DND-41 (cell line): Measurements from ENCODE around the gene PDE1C.
"Not testable (repeated sequence)": the region's sequence is repeated elsewhere in the genome, so short reads cannot be mapped to it uniquely, and the experiment has no call there.

ENCODE experiments used
- ATAC-seq: fragments of 200-7000 bp; cut with Tn5 transposase; 3 replicates; pipeline ENCODE4 v1.9.1; 2021; ENCODE audit warnings: low read depth; ENCODE audit not compliant: insufficient read depth
- DNase-seq: peaks from one replicate; pipeline ENCODE4 v3.0.0-alpha.2; 2020
- H2AFZ ChIP-seq: 2 replicates; pipeline ENCODE4 v1.6.0; 2012; ENCODE audit warnings: low read depth, low read length
- H3K27ac ChIP-seq: 2 replicates; pipeline ENCODE4 v1.5.1; 2012; ENCODE audit warnings: low read length, inconsistent platforms
- H3K27me3 ChIP-seq: fragments of 200-600 bp; sonication (generic); 2 replicates; pipeline ENCODE4 v1.6.0; 2012; ENCODE audit warnings: low read length, mild to moderate bottlenecking, inconsistent platforms; ENCODE audit not compliant: insufficient read depth, poor library complexity
- H3K36me3 ChIP-seq: 2 replicates; pipeline ENCODE4 v1.5.1; 2012; ENCODE audit warnings: low read length, inconsistent platforms; ENCODE audit not compliant: insufficient read depth
- H3K4me1 ChIP-seq: 2 replicates; pipeline ENCODE4 v1.5.1; 2012; ENCODE audit warnings: mild to moderate bottlenecking, low read length; ENCODE audit not compliant: insufficient read depth
- H3K4me2 ChIP-seq: 2 replicates; pipeline ENCODE4 v1.6.0; 2012; ENCODE audit warnings: mild to moderate bottlenecking, moderate library complexity, low read length, inconsistent platforms; ENCODE audit not compliant: insufficient read depth
- H3K4me3 ChIP-seq, 2 experiments: fragments of 200-600 bp in 1 of 2; shearing (Covaris generic) in 1 of 2; 2 replicates each; pipeline ENCODE4 v1.5.1; 2012 to 2016; ENCODE audit warnings: inconsistent platforms in 2 of 2, low read length in 2 of 2, mild to moderate bottlenecking in 2 of 2, low read depth in 1 of 2, moderate library complexity in 1 of 2
- H3K79me2 ChIP-seq: 2 replicates; pipeline ENCODE4 v1.6.0; 2012; ENCODE audit warnings: low read length, inconsistent platforms; ENCODE audit not compliant: insufficient read depth
- H3K9ac ChIP-seq: 2 replicates; pipeline ENCODE4 v1.6.0; 2012; ENCODE audit warnings: low read depth, mild to moderate bottlenecking, inconsistent platforms, low read length, moderate library complexity
- H3K9me3 ChIP-seq: 2 replicates; pipeline ENCODE4 v1.5.1; 2012; ENCODE audit warnings: low read length, moderate library complexity, mild to moderate bottlenecking, inconsistent platforms; ENCODE audit not compliant: insufficient read depth, severe bottlenecking
- H4K20me1 ChIP-seq: 2 replicates; pipeline ENCODE4 v1.6.0; 2012; ENCODE audit warnings: low read length; ENCODE audit not compliant: insufficient read depth
- EZH2 ChIP-seq: IDR thresholded peaks from 3 replicates; pipeline ENCODE4 v1.6.1; 2012; ENCODE audit warnings: borderline replicate concordance, low read depth, mild to moderate bottlenecking, moderate library complexity, low read length, inconsistent platforms; ENCODE audit not compliant: severe bottlenecking
- TF ChIP-seq, protein P1 (sequence below): IDR thresholded peaks from 2 replicates; pipeline ENCODE4 v1.5.1; 2012; ENCODE audit warnings: borderline replicate concordance, low read length, moderate library complexity, mild to moderate bottlenecking; ENCODE audit not compliant: poor library complexity, severe bottlenecking; ENCODE audit errors: extremely low read depth

Gene PDE1C

DNA sequence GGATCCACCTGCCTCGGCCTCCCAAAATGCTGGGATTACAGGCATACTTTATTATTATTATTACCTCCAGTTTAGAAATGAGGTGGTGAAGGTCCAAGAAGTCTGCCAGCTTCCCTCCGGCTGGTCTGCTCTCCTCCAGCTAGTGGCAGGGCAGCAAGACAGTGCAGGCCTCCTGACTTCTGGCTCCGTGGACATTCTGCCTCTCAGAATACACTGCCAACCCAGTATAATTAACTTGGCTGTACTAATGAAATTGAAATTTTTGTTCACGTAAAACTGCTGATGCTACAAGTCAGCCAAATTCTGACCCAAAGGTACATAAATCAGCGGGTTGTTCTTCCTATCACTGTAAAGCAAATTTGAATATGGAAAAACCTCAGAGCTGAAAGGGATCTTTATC lies 7.6 kb upstream of the PDE1C start:
- no peak for ATAC-seq

DNA sequence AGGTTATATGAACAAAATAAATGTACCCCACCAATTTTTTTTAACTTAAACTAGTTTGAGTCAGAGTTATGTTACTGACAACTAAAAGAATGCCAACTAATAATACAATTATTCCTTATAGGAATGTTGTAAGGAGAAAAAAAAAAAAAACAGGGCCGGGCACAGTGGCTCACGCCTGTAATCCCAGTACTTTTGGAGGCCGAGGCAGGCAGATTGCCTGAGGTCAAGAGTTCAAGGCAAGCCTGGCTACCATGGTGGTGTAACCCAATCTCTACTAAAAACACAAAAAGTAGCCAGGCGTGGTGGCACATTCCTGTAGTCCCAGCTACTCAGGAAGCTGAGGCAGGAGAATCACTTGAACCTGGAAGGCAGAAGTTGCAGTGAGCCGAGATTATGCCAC lies 6.6 kb upstream of the PDE1C start:
- not testable (repeated sequence) for H3K79me2 ChIP-seq, H3K9ac ChIP-seq, DNase-seq, H3K9me3 ChIP-seq, ATAC-seq, H3K4me2 ChIP-seq, H3K36me3 ChIP-seq, H3K27me3 ChIP-seq, H4K20me1 ChIP-seq, H3K4me3 ChIP-seq, H3K27ac ChIP-seq, H3K4me1 ChIP-seq, H2AFZ ChIP-seq

More for the DNA sequence above, 7.6 kb upstream of the PDE1C start:
- H3K4me2 ChIP-seq = no peak overlapping the region
- DNase-seq = no peak
- no peak for TF ChIP-seq EZH2
- TF ChIP-seq, protein P1, sequence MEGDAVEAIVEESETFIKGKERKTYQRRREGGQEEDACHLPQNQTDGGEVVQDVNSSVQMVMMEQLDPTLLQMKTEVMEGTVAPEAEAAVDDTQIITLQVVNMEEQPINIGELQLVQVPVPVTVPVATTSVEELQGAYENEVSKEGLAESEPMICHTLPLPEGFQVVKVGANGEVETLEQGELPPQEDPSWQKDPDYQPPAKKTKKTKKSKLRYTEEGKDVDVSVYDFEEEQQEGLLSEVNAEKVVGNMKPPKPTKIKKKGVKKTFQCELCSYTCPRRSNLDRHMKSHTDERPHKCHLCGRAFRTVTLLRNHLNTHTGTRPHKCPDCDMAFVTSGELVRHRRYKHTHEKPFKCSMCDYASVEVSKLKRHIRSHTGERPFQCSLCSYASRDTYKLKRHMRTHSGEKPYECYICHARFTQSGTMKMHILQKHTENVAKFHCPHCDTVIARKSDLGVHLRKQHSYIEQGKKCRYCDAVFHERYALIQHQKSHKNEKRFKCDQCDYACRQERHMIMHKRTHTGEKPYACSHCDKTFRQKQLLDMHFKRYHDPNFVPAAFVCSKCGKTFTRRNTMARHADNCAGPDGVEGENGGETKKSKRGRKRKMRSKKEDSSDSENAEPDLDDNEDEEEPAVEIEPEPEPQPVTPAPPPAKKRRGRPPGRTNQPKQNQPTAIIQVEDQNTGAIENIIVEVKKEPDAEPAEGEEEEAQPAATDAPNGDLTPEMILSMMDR = no peak
- no peaks in the 10 kb centered on the region for H3K9me3 ChIP-seq
- no peaks in the 10 kb centered on the region for H3K27me3 ChIP-seq
- H3K36me3 ChIP-seq = no peaks in the 10 kb centered on the region
- no peak overlapping the region for H2AFZ ChIP-seq
- no peaks in the 10 kb centered on the region for H3K4me1 ChIP-seq
- H3K9ac ChIP-seq = no peak overlapping the region
- no peaks in the 10 kb centered on the region for H3K79me2 ChIP-seq
- no peak overlapping the region for H3K4me3 ChIP-seq
- no peak overlapping the region for H3K27ac ChIP-seq
- no peaks in the 10 kb centered on the region for H4K20me1 ChIP-seq

DNA sequence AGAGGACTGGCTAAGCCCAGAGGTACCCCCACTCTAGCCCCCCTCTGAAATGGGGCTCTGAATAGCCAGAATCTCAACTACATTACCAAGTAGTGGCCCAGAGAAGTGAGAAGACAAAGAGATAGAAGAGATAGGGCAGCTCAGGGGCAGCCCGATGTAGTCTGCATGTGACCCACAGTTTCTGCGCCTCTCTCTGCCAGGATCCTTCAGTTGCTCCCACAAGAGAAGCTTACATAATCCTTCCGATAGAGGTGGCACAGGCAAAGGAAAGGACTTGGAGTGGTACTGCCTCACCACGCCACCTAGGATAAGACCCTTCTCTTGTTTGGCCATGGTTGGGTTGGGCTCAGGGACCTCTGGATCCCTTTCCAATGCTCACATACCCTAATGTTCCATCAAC lies 5.4 kb upstream of the PDE1C start:
- Histone ChIP-seq H3K36me3 (no peaks in the 10 kb centered on the region), H3K79me2 (no peaks in the 10 kb centered on the region), H3K4me1 (no peaks in the 10 kb centered on the region), H3K4me2 (no peak overlapping the region), H3K4me3 (no peak overlapping the region), H3K9me3 (no peaks in the 10 kb centered on the region), H4K20me1 (no peaks in the 10 kb centered on the region), H3K27me3 (no peaks in the 10 kb centered on the region), H2AFZ (no peak overlapping the region), H3K27ac (no peak overlapping the region), H3K9ac (no peak overlapping the region)
- DNase-seq (no peak), ATAC-seq (no peak)
- TF ChIP-seq, protein P1 = no peak
- TF ChIP-seq EZH2 = no peak

DNA sequence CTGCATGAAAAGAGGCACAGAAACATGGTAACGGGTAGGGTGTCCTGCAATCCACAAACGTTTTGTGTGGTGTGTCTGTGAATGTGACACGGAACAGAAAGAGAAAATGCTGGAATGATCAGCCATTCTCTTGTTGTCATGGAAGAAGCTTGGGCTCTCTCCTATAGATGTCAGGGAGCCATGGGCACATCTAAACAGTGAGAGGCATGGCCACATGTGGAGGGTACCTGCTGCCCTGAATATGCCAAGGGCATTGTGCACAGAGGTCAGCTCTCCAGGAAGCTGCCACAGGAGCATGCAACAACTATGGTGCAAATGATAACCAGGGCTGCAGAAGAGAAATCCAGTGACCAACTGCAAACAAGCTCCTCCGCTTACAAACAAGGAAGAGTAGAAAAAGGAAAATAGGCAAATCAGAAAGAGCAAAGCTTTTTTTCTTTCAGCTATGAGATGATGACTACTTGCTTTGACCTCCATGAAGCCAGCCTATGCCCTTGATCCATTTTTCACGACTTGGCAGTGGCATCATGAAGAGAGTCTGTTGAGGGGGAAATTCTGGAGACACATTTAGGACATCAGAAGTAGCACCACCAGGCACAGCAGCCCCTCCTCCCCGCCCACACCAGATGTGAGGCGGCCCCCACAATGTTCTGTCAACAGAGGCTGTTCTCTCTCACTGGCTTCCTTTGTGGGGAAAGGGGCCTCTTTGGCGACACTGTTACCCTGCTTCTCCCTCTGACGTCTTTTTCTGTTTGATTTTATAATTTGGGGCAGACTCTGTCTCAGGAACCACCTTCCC lies 4.8 kb upstream of the PDE1C start:
- no peak overlapping the region for H3K27ac ChIP-seq
- no peak for ATAC-seq

More for the DNA sequence above, 4.8 kb upstream of the PDE1C start:
- no peak overlapping the region for H3K4me2 ChIP-seq
- TF ChIP-seq, protein P1 = no peak
- TF ChIP-seq EZH2 = no peak
- no peaks in the 10 kb centered on the region for H3K4me1 ChIP-seq
- no peak overlapping the region for H2AFZ ChIP-seq
- H3K27me3 ChIP-seq = no peaks in the 10 kb centered on the region
- H3K36me3 ChIP-seq = no peaks in the 10 kb centered on the region
- H3K9me3 ChIP-seq = no peaks in the 10 kb centered on the region
- H4K20me1 ChIP-seq = no peaks in the 10 kb centered on the region
- no peak for DNase-seq
- no peaks in the 10 kb centered on the region for H3K79me2 ChIP-seq
- no peak overlapping the region for H3K4me3 ChIP-seq
- H3K9ac ChIP-seq = no peak overlapping the region
